GM23248 (cell line): ENCODE data around the gene GLYR1. TPM values are rescaled to one million over a fixed set of nuclear protein-coding genes. Genes with fewer than 3 reads are reported as not detected.

Source experiments
- DNase-seq: peaks from one replicate; pipeline ENCODE4 v3.0.0-alpha.2; 2015
- H2AFZ ChIP-seq: fragments of 200-600 bp; sonication (generic); 2 replicates; pipeline ENCODE4 v1.6.1; 2016; ENCODE audit warnings: antibody characterized with exemption
- H3F3A ChIP-seq: fragments of 200-600 bp; sonication (generic); 2 replicates; pipeline ENCODE4 v1.6.1; 2016; ENCODE audit warnings: mild to moderate bottlenecking, antibody characterized with exemption, mixed run types; ENCODE audit not compliant: insufficient read depth
- H3K27ac ChIP-seq: fragments of 200-600 bp; sonication (generic); 2 replicates; pipeline ENCODE4 v1.5.1; 2016; ENCODE audit warnings: mild to moderate bottlenecking
- H3K27me3 ChIP-seq: fragments of 200-600 bp; sonication (generic); replicated peaks from 2 replicates; pipeline ENCODE4 v1.6.1; 2016; ENCODE audit warnings: mild to moderate bottlenecking; ENCODE audit not compliant: insufficient read depth
- H3K36me3 ChIP-seq: fragments of 200-600 bp; sonication (generic); 2 replicates; pipeline ENCODE4 v1.6.1; 2016; ENCODE audit warnings: low read depth, mild to moderate bottlenecking
- H3K4me1 ChIP-seq: fragments of 200-600 bp; sonication (generic); 2 replicates; pipeline ENCODE4 v1.6.1; 2016; ENCODE audit warnings: mild to moderate bottlenecking; ENCODE audit not compliant: insufficient read depth
- H3K4me2 ChIP-seq: fragments of 200-600 bp; sonication (generic); one replicate; pipeline ENCODE4 v1.6.1; 2016; ENCODE audit warnings: mild to moderate bottlenecking; ENCODE audit not compliant: unreplicated experiment
- H3K4me3 ChIP-seq: fragments of 200-600 bp; sonication (generic); 2 replicates; pipeline ENCODE4 v1.5.1; 2016; ENCODE audit warnings: mild to moderate bottlenecking
- H3K79me2 ChIP-seq: fragments of 200-600 bp; sonication (generic); 2 replicates; pipeline ENCODE4 v1.6.1; 2016; ENCODE audit warnings: mild to moderate bottlenecking; ENCODE audit not compliant: insufficient read depth
- H3K9ac ChIP-seq: fragments of 200-600 bp; sonication (generic); 2 replicates; pipeline ENCODE4 v1.6.1; 2016; ENCODE audit warnings: mild to moderate bottlenecking
- H3K9me2 ChIP-seq: fragments of 200-600 bp; sonication (generic); 2 replicates; pipeline ENCODE4 v1.6.1; 2016; ENCODE audit warnings: mixed run types, mild to moderate bottlenecking, moderate library complexity; ENCODE audit not compliant: insufficient read depth
- H3K9me3 ChIP-seq: fragments of 200-600 bp; sonication (generic); one replicate; pipeline ENCODE4 v1.6.1; 2017; ENCODE audit warnings: low read depth
- H4K20me1 ChIP-seq: fragments of 200-600 bp; sonication (generic); 2 replicates; pipeline ENCODE4 v1.6.0; 2016; ENCODE audit not compliant: insufficient read depth
- EZH2 ChIP-seq: fragments of 200-600 bp; sonication (generic); IDR thresholded peaks from 2 replicates; pipeline ENCODE4 v1.6.1; 2018; ENCODE audit warnings: antibody characterized with exemption, mild to moderate bottlenecking; ENCODE audit not compliant: insufficient read depth, poor library complexity, severe bottlenecking
- EZH2phosphoT487 ChIP-seq: fragments of 200-600 bp; sonication (generic); IDR thresholded peaks from 2 replicates; pipeline ENCODE4 v1.6.1; 2018; ENCODE audit warnings: antibody characterized with exemption, moderate library complexity, mild to moderate bottlenecking, low read depth; ENCODE audit not compliant: insufficient read depth
- WGBS, 2 experiments: methylation state at CpG; one replicate each; pipeline ENCODE4 v1.1.6; 2015 to 2017; ENCODE audit warnings: low lambda C conversion rate in 2 of 2, low coverage in 1 of 2; ENCODE audit errors: missing lambda C conversion rate in 2 of 2; 5-methylcytosine and 5-hydroxymethylcytosine counted together
- in situ Hi-C: fragments of 300-500 bp; cut with MboI; formaldehyde crosslinking; loops from 2 replicates; pipeline ENCODE4 v1.15.0; 2020
- polyA plus RNA-seq: library from polyadenylated mRNA; unstranded; fragments of >200 nt; fragmentation: Nextera tagmentation; extraction: Ambion mirVana; gene quantifications from 2 replicates; pipeline ENCODE4 v1.2.1, GENCODE V29; 2016
- total RNA-seq: library from RNA; depleted of rRNA; stranded (reverse); fragments of >200 nt; shearing (Covaris generic); gene quantifications from 2 replicates; pipeline ENCODE4 v1.2.3, GENCODE V29; 2014

GLYR1 gene
- total and polyA plus RNA-seq, 2 experiments from 2014 or later = 31.2 to 39.9 TPM

DNA sequence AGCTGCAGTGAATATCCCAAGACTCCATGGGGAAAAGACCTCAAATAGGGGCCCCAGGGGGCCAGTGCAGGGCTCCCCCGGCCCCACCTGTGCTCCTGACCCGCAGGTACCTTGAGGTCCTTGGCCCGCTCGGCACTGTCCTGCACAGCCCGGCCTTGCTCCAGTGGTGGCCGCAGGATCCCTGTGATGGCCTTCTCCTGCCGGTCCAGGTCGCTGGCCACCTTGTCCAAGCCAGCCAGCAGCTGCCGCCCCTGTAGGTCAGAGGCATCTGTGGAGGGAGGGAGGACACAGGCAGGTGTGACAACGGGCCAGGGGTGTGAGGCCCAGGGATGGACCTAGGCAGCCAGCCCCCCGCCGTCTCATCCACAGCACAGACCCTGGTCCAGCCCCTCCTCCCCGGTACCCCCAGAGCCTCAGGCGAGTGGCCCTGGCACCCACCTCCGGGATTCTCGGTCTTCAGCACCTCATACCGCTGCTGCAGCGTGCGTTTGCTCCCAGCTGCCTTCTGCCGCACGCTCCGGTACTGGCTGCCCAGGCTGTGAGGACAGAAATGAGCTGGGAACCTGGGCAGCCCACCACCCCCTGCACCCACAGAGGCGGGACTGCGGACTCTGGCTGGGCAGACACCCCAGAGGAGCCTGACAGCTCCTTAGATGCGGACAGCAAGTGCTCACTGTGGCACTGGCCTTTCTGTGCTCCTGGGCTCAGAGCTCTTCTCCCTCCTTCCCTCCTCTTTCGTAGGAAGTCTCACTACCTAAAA, 46.2 kb upstream of the GLYR1 start:
- Histone ChIP-seq H3K9ac (no peak overlapping the region), H3K27ac (no peak overlapping the region), H3K9me3 (no peaks in the 10 kb centered on the region), H3K36me3 (no peaks in the 10 kb centered on the region; the same call in 1 of the 2 replicates), H2AFZ (no peak overlapping the region), H3K27me3 (no peaks in the 10 kb centered on the region), H3K9me2 (no peaks in the 10 kb centered on the region), H4K20me1 (no peaks in the 10 kb centered on the region), H3K79me2 (no peaks in the 10 kb centered on the region), H3K4me1 (no peaks in the 10 kb centered on the region), H3K4me3 (no peak overlapping the region), H3K4me2 (no peak overlapping the region), H3F3A (no peaks in the 10 kb centered on the region)
- TF ChIP-seq EZH2 (no peak), EZH2phosphoT487 (no peak)
- 93 to 97% methylated on average over 22 to 26 of the region's 26 CpGs for WGBS, 2 experiments
- DNase-seq = no peak
- in situ Hi-C loops = no loop called here

DNA sequence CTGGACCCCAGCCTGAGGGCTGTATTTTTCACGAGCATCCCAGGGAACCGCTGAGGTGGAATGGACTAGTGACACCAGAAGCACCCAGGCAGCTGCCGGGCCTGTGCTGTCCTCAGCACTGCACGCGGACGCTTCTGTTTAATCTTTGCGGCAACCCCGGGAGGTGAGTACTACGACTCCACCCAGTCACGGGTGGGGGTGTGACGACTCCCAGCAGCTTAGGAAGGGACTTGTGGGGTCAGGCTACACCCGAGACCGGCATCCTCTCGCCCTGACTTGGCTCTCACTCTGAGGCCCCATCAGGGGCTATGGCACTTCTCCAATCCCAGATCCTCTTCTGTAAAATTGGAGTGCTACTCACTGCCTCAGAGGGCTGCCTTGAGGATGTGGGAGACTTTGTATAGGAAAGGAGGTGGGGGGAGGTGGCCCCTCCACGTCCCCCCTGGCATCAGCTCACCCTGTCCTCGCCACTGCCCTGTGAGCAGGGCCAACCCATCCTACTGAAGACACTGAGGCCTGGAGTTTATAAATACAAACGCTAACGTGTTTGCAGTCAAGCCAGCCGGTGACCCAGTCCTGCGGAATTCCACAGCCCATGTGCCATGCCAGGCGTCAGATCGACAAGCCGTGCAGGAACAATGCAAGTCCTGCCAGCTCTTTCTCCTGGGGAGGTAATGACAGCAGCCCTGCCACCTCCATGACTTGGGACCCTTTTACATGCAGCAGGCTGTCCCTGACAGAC, 45.4 kb upstream of the GLYR1 start:
- in situ Hi-C loops = no loop called here
- Histone ChIP-seq H3K4me2 (no peak overlapping the region), H2AFZ (no peak overlapping the region)

DNA sequence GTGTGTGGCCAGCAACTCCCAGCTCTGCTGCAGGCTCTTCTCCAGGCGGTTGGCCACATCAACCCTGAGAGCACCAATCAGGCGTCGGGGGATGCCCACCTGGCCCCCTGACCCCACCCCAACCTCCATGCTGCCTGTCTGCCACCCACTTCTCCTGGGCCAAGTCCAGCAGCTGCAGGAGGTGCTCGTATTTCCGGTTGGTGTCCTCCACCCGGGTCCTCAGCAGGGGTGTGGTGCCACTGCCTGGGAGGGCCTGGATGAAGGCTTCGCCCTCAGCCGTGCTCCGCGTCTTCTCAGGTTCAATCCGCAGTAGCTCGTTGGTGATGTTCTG, 44.8 kb upstream of the GLYR1 start:
- 80 to 81% methylated on average over 12 of the region's 12 CpGs for WGBS, 2 experiments
- Histone ChIP-seq H2AFZ (no peak overlapping the region), H3K9me3 (no peaks in the 10 kb centered on the region), H4K20me1 (no peaks in the 10 kb centered on the region), H3K9ac (no peak overlapping the region), H3K27ac (no peak overlapping the region), H3K4me3 (no peak overlapping the region), H3K9me2 (no peaks in the 10 kb centered on the region), H3K4me2 (no peak overlapping the region), H3F3A (no peaks in the 10 kb centered on the region), H3K36me3 (peaks cover 2% of the 10 kb centered on the region; the same call in 1 of the 2 replicates), H3K27me3 (no peaks in the 10 kb centered on the region), H3K4me1 (no peaks in the 10 kb centered on the region), H3K79me2 (no peaks in the 10 kb centered on the region)
- in situ Hi-C loops = no loop called here
- no peak for TF ChIP-seq EZH2phosphoT487
- TF ChIP-seq EZH2 = no peak
- peak; percentile 21 for DNase-seq

More for the DNA sequence above, 45.4 kb upstream of the GLYR1 start:
- H3K9me2 ChIP-seq = no peaks in the 10 kb centered on the region
- 58 to 63% methylated on average over 23 of the region's 23 CpGs for WGBS, 2 experiments
- no peaks in the 10 kb centered on the region for H4K20me1 ChIP-seq
- no peaks in the 10 kb centered on the region for H3K9me3 ChIP-seq
- no peaks in the 10 kb centered on the region for H3K27me3 ChIP-seq
- no peaks in the 10 kb centered on the region; the same call in 1 of the 2 replicates for H3K36me3 ChIP-seq
- H3K9ac ChIP-seq = no peak overlapping the region
- H3K27ac ChIP-seq = no peak overlapping the region
- TF ChIP-seq EZH2phosphoT487 (no peak), EZH2 (no peak)
- DNase-seq = no peak
- no peaks in the 10 kb centered on the region for H3F3A ChIP-seq
- no peaks in the 10 kb centered on the region for H3K4me1 ChIP-seq
- no peaks in the 10 kb centered on the region for H3K79me2 ChIP-seq
- H3K4me3 ChIP-seq = no peak overlapping the region

DNA sequence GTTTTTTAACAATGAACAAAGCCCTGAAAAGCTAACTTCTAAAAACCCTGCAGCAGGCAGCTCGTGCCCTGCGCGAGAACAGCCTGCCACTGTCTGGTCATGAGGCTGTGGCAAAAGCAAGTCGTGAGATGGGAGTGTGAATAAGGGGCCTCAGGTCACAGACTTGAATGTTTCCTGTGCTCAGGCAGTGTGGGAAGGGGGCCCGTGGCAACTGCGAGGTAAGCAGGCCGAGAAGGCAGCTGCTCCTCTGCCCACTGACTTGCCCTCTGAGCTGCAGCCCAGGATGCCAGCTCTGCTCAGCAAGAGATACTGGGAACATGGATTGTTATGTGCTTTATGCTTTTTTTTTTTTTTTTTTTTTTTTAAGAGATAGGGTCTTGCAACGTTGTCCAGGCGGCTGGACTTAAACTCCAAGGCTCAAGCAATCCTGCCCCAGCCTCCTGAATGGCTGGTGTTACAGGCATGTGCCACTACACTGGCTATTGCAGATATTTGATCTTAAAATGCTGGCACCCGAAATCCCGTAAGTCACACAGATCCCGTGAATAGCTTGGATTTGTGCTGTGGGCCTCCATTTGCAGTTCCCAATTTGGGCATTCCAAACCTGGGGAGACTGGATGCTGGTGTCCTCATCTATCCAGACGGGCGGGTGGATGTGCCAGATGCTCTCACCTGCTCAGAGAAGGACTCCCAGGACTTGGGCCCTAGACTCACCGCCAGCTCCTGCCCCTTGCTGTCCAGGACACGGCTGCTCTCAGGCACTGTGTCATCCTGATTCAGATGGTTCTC, 44.2 kb upstream of the GLYR1 start:
- no peak for DNase-seq
- WGBS, 2 experiments = 84% methylated on average over 16 of the region's 16 CpGs
- Histone ChIP-seq H3K9ac (no peak overlapping the region), H3F3A (no peaks in the 10 kb centered on the region), H3K79me2 (no peaks in the 10 kb centered on the region), H3K4me1 (no peaks in the 10 kb centered on the region), H3K27ac (no peak overlapping the region), H2AFZ (no peak overlapping the region), H3K9me3 (no peaks in the 10 kb centered on the region), H3K9me2 (no peaks in the 10 kb centered on the region), H4K20me1 (no peaks in the 10 kb centered on the region), H3K4me2 (no peak overlapping the region), H3K36me3 (peaks cover 7% of the 10 kb centered on the region; the same call in 1 of the 2 replicates), H3K4me3 (no peak overlapping the region), H3K27me3 (no peaks in the 10 kb centered on the region)
- in situ Hi-C loops = no loop called here
- TF ChIP-seq EZH2phosphoT487 (no peak), EZH2 (no peak)
